Left cardiac atrium (tissue), 2 donors: ENCODE results near the gene TRDN. TPM values are rescaled to one million over a fixed set of nuclear protein-coding genes. Genes with fewer than 3 reads are reported as not detected.

Source experiments
- total RNA-seq, 2 donors: library from RNA; stranded (reverse); fragmentation: NEBNext Ultra II Directional; extraction: Animal tissue kit (Norgen Biotek cat#: 25700); gene quantifications; one replicate each; pipeline ENCODE4 v1.2.1, GENCODE V29; 2021
- donor health status: DM: no; HTN: yes; CAD: no; lungs with severe emphysema.
- donor health status: DM: yes; HTN: yes; CAD: no.

TRDN gene
- total RNA-seq, 2 donors from 2014 or later = 174 to 207 TPM

Other genes starting within 250 kb of the TRDN start
- 1 to 10 TPM; 2.4 to 2.7 TPM for gene NKAIN2, start 166.9 kb upstream of the TRDN start, total RNA-seq